CD4-positive, alpha-beta T cell treated with Interleukin-6 for 4 hours (primary cell): ENCODE data around the gene COLEC12.

Experiments
- DNase-seq: peaks from one replicate; pipeline ENCODE4 v3.0.0-alpha.2; 2020; ENCODE audit warnings: mixed read lengths

COLEC12 gene

DNA sequence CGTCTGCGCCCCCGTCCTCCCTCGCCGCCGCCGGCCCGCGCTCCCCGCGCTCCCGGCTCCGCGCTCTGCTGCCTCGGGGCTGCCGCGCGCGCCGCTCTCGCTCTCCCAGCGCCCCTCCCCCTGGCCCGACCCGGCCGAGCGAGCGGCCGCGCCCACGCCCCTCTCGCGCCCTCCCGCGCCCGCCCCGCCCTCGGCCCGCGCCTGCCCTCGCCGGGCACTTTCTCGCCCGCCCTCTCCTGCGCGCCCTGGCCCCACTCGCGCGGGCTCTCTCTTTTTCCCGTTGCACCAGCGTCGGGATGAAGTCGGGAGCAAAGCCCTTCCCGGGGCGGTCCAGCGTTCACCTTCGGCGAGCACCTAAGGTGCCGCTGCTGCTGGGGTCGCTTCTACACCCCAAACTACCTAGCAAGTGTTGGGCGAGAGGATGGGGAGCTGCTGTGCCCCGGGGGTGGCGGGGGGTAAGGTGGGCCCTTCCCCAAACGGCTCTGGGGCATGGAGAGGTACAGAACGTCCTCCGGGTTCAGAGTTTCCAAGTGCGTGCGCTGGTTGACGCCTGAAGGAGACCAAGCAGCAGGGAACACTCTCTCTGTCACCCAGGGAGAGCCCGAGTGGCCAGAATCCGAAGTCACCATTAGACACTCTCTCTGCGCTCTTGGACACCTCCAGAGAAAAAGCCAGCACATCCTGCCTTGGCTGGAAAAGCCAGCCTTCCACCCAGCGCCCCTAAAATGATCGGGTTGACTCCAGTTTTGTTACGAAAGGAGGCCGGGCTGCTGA lies at the start of gene COLEC12:
Gene COLEC12, minus strand, starts transcription at position 70 of the 774 bp plus-strand sequence. CDS start 187 bp downstream, outside the sequence.
- DNase-seq = no peak

DNA sequence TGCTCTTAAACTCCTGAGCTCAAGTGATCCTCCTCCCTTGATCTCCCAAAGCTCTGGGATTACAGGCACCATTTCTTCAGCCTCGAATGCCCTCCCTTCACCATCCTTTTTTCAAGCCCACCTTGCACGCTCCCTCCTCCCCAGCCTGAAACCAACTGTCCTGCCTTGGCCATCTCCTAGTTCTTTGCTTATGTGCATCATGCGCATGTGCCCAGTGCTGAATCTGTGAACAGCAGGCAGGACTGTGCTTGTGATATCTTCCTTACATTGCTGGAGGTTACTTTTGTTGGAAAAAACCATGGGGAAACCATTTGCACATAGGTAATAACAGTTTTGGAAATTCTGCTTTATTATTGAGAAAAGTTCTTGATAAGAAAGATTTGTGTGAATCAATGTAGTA lies 49.5 kb upstream of the COLEC12 start:
- no peak for DNase-seq

DNA sequence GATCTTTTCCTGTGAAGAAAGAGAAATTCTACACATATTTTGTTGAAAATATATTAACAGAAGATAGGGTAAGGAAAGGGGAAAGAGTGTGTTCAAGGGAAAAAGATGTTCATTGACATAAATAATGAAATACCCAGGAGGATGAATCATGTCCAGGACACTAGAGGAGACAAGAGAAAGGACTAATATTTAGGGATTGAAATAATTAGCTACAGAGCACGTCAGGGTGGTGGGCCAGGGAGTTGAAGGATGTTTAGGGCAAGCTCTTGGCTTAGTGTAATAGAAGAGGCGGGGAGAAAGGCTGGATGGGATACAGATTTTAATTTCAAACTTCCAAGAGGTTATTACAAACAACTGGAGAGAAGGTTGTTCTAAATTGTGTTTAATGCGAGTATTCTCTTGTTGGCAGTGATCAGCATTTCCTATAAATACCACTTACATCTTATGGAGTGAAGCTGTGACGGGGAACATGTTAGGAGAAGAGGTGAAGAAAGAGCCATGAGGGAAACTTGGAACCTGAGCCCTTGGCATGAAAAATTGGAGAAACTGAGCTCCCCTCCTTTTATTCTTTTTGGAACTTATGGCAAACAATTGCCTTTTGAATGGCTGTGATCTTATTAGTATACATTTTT lies 43.1 kb upstream of the COLEC12 start:
- no peak for DNase-seq

DNA sequence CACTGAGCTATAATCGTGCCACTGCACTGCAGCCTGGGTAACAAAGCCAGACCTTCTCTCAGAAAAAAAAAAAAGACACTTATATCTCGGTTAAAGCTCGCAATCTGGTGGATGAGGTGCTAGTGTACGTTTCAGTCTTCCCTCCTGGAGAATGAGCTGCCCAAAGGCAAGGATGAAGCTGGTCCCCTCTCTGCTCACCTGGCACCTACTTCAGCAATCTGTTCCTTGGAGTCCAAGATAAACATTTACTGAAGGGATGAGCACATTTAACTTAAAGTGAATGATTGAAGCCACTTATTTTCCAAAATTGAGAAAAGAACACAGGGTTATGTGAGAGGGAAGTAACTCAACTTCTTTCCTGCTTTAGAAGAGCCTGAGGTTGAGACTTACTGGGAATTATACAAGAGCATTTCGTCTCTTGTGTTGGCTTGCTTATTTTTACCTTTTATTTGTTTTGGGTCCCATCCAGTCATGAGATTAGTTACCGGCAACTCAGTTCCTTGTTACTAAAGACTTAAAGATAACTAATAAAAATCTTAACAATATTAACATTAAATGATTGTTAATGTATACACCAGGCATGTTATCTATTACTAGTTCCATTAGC lies 33.6 kb upstream of the COLEC12 start:
- no peak for DNase-seq

DNA sequence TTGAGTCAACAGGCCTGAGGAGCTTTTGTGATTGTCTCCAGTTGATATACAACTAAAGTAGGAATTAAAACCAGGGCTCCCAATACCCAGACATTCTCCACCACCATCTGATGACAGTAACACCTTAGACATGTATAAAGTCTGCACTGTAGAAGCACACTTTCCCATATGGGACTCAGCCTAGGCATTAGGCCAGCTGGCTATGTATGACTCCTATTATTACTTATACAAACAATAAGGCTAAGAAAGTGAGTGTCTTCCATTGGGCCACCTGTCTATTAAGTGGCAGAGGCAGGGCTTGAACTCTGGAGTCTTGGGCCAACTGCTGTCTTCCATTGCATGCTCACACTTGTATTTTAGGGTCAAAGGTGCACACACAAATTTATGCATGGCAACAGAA lies 32.1 kb upstream of the COLEC12 start:
- no peak for DNase-seq

DNA sequence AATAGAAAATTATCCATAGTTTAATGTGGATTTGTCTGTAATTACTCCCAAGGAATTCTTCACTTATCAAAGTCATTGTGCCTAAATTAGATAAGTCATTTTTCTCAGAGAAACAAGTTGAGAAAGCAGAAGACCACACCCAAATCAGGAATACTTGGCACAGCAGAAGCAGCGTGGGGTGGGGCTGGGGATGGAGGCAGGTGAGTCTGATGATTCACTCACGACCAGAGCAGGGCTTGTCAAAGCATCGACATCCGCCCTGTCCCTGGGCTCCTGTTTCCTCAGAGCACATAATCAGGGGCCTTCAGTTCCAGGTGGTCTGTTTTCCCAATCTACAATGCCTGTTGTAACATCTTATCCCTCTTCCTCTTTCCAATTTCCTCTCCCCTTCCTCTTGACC lies 31.5 kb upstream of the COLEC12 start:
- DNase-seq = no peak

DNA sequence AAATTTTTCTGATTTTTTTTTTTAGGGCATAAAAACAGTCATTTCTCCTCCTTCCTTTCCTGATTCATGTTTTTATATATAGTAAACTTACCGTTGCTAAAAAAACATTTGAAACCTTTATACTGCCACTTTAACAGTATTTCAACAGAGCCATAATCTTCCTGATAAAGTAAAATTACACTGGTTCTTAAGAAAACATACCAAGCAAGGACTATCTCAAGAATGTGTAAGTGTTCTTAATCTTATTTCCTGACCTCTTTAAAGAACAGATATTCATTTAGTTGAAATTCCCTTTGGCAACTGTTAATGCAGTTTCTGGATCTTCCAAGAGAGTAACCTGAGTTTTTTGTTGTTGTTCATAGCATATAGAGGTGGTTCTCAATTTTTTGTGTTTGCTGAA lies 26.6 kb upstream of the COLEC12 start:
- DNase-seq = no peak

DNA sequence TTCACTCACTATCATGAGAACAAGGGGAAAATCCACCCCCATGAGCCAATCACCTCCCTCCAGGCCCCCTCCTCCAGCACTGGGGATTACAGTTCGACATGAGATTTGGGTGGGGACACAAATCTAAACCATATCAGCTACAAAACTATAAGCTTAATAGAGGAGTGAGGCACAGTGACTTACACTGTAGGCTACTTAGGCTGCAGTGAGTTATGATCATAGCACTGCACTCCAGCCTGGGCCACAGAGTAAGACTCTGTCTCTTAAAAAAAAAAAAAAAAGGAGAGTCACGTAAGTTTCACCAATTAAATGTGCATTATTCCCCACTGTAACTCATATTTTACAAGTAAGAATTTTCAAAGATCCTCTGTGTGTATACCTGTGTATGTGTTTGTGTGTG lies 26.2 kb upstream of the COLEC12 start:
- no peak for DNase-seq

DNA sequence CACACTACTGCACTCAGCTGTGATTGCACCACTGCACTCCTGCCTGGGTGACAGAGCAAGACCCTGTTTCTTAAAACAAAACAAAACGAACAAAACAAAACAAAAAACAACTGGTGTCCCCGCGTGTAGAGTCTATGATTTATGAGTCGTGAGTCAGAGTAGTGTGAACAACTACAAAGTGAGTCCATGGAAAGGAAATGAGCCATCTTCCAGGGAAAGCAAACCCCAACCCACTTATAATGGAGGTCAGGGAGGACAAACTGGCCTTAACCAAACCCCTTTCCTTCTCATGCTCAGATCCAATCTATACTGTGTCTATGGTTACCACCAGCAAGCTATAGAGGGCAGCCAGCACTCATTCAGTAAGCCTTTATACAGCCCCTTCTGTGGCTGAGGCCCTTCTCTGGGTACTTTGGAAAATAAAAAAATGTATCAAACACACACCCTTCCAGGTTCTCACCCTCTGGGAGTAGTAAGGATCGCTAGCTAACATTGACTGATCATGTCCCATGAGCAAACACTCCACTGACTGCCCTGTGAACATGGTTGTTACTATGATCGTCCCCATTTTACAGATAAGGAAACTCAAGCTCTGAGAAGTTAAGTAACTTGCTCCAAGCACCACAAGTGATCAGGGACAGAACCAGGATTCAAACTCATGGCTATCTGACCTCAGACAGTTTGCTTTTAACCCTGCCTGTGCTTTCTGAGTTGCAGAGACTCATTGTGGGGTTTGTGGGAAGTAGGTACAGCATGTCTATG lies 24.7 kb upstream of the COLEC12 start:
- no peak for DNase-seq

DNA sequence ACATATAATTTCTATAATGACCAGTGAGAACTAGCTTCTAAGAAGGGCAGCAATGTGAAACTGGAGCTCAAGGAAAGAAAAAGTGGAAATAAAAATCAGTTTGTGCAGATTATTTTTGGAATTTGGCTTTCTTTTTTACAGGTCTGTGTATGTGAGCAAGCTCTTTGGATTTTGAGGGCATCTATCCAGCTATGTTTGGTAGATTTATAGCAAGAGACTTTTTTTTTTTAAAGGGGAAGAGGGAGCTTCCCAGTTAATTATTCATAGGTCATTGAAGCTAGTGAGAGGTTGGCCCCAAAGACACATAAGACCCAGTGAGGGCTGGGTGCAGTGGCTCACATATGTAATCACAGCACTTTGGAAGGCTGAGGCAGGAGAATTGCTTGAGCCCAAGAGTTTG lies 24.0 kb upstream of the COLEC12 start:
- DNase-seq = no peak

DNA sequence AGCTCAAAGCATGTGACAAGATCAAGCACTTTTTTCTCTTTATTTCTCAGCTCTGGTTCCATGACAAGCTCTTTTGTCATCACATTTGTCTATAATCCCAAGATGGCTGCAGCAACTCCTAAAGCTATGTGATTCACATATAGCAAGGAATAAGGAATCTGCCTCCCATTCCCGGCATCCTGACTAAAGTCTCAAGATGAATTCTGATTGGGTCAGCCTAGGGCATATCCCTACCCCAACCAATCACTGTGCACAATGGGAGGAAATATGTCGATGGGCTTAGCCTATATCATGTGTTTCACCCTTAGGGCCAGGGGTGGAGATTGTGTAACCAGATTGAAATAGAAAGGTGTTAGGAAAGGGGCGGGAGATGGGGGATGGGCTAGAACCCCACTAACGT lies 23.1 kb upstream of the COLEC12 start:
- DNase-seq = no peak

DNA sequence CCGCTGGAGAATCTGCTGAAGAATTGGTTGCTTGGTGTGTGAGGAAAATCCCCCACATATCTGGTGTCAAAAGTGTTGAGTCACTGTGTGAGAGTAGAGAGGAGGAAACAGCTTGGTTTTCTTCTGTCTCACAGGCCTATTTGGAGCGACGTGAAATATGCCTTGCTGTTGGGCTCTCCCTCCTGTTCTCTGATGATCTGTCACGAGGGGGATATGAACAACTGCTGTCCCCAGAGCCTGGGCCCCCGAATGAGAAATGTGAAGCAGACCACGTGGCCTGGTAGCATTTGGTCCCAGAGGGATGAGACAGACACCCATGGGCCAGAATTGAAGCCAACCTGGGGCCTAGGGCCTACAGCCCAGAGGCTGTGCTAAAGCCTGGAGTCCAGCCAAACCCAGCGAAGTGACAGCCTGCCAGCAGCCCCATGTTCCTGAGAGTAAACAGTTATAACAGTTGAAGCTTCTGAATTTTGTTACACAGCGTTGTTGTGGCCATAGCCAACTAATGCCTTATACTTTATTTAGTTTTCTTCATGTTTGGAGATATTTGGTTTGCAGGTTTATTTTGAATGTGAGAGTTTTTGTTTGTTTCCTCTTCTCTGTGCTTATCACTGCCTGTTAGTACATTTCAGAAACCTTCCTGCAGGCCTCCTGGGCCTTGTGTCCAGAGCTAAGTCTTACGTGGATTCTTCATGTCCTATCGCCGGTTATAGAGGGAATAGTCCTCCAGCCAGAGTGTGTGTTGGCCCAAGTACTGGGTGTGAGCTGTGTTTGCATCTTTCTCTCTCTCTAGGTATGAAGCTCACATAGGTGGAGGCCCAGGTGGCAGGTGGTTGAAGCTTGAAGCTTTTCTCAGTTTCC lies 18.7 kb upstream of the COLEC12 start:
- DNase-seq = no peak

DNA sequence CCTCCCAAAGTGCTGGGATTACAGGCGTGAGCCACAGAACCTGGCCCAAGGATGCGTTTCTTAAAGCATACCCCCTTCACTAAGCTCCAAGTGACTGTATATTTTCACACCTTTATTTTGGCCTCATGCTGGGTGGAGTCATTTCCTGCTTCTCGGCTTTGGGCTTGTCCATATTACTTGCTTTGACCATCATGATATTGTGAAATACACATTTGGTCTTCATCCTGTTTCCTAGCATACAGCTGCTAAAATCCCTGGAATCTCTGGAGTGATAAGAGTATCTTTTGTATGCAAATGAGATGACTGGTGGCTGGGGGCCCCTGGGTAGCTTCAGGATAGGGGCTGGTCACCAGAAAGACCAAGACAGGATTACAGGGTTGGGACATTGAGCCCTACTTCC lies 17.6 kb upstream of the COLEC12 start:
- no peak for DNase-seq

DNA sequence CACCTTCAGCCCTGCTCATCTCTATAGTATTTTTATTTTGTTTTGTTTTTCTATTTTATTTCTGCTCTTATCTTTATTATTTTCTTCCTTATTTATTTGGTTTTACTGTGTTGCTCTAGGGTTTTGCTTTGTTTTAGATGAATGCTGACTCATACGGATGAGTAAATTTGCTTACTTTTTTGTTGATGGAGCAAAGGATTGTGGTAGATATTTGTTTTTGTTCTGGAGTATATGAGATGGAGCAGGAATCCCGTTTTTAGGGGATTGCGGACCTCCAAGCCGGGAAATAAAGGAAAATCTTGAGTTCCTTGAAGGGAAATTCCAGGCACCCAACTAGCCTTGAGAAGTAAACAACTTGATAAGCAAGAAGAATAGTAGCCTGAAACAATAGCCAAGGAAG lies 15.3 kb upstream of the COLEC12 start:
- DNase-seq = no peak

DNA sequence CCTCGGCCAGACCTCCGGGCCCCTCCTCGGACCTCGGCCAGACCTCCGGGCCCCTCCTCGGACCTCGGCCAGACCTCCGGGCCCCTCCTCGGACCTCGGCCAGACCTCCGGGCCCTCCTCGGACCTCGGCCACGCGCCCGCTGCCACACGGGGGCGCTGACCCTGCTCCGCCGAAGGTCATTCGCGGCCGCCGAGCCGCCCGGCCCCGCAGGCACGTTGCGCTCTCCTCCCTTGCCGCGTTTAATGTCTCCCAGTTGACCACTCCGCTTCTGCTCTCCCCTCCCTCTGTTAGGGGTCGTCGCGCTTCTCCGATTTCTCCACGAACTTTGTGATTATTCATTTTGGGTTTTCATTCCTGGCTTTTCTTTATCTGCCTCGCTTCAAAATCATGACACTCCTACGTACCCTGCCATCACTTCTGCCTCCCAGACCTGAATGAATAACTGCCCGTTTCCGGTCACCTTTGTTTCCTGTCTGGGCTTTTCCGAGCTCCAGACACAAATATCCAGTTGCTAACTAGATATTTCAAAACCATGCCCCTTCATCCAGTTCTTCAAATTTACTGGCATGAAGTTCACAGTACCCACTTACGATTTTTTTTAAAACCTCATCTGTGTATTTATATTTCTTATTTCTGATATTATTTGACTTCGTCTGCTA lies 14.8 kb upstream of the COLEC12 start:
- no peak for DNase-seq

DNA sequence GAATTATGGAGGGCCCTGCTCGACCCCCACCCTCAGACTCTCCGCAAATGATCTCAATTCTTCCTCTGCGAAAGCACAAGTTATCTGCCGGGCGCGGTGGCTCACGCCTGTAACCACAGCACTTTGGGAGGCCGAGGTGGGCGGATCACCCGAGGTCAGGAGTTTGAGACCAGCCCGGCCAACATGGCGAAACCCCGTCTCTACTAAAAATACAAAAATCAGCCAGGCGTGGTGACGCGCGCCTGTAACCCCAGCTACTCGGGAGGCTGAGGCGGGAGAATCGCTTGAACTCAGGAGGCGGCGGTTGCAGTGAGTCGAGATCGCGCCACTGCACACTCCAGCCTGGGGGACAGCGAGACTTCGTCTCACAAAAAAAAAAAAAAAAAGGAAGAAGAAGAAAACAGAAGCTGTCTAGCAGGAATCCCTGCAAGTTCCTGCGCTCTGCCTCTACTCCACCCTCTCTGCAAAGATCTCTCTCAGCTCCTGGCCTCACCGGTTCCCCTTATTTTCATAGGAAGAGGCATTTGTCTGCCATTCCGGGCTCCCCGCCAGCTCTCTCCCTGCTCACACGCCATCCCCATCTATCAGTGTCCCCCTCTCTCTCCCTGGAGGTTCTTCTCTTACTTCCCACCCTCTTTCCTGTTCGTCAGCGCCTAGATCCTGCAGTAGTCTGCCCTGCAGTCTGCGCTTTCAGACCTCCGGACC lies 13.5 kb upstream of the COLEC12 start:
- DNase-seq = no peak

DNA sequence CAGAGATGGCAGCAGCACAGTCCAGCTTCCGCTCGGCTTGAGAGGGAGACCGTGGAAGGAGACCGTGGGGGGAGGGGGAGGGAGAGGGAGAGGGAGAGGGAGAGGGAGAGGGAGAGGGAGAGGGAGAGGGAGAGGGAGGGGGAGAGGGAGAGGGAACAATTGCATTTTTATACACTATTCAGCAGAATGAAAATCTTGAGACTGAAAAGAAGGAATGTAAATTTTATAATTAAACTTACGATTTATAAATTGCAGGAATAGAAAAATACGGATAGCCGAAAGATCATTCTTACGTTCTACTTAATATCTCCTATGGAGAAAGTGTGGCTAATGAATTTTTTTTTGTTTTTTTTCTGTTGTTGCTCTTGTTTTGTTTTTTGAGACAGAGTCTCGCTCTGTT lies 12.5 kb upstream of the COLEC12 start:
- no peak for DNase-seq

DNA sequence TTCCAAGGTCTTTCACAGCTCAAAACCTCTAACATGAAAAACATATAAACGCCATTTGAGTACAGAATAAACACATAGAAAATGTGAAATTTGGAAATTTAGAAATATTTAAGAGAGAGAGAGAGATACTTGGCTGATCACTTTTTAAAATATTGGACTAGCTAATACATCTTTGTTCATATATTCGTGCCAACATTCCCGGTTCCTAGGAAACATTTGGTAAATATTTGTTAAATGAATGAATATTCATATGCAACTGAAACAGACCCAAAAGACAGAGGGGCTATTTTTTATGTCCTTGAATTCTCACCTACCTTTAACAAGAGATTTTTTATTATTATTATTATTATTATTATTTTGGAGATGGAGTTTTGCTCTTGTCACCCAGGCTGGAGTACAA lies 8.3 kb upstream of the COLEC12 start:
- no peak for DNase-seq

DNA sequence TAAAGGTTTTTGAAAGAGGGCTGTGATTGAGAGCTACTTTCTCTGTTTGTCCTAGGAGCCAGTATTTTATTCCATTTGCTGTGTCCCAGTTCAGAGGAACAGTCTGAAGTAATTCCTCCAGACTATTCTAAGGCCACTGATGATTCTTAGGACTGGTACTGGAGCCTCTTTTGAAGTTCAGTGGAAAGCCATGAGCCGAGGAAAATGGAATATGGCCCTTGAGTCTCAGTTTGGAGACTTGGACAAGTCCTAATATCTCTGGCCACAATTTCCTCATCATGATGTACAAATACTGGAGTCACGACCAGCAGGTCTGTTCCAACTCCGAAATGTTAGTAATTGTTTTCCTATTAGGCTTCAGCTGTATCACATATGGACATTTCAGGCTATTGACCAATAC lies 7.1 kb upstream of the COLEC12 start:
- DNase-seq = no peak

DNA sequence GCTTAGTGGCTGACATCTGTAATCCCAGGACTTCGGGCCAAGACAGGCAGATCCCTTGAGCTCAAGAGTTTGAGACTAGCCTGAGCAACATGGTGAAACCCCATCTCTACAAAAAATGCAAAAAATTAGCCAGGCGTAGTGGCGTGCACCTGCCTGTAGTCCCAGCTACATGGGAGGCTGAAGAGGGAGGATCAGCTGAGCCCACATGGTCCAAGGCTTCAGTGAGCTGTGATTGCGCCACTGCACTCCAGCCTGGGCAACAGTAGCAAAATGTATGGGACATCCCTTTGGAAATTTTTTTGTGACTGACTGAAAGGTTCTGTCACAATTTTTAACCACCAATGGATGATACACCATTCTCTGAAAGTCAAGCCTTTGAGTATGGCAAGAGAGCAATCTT lies 6.3 kb upstream of the COLEC12 start:
- no peak for DNase-seq

DNA sequence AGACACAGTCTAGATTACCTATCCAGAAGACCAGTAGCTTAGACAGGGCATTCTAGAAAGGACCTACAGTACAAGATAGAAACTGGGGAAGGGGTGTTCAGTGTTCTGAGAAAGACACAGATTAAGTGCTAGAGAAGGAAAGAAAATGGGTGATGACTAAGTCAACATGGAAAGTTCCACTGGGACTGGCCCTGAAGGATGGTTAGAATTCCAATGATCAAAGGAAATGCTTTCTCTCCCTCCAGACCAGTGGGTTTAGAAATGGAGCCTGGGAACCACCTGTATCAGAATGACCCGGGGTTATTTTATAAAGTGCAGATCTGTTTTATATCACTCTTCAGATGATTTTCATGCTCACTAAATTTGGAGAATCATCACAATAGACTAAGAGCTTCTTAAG lies 5.8 kb upstream of the COLEC12 start:
- DNase-seq = no peak
